ENCODE results near the gene CD2. TPM values are rescaled to one million over a fixed set of nuclear protein-coding genes. Genes with fewer than 3 reads are reported as not detected.

Gene CD2
- total and polyA plus RNA-seq, 2 donors (not counting 3 experiments of a cell fraction or from before 2014, with no cell fraction given), result not detected

GRCh38 chr1:116805398-116805797, 51.2 kb downstream of the CD2 start:
- Histone ChIP-seq H3K79me2 (ENCODE audit: control insufficient read depth, insufficient read depth, low read length) (no peaks in the 10 kb centered on the region), H3K4me2 (ENCODE audit: insufficient read depth, low read length) (no peak overlapping the region), H3K27ac (ENCODE audit: insufficient read depth, low read depth, low read length) (no peak overlapping the region), H3K27me3 (ENCODE audit: control insufficient read depth in 2 of 2, insufficient read depth in 2 of 2, low read length in 2 of 2) (peaks cover 3 to 8% of the 10 kb centered on the region in 2 experiments), H4K20me1 (replicated peaks; ENCODE audit: control insufficient read depth, extremely low read depth, insufficient read depth, low read length) (no peaks in the 10 kb centered on the region), H3K4me1 (ENCODE audit: control insufficient read depth, extremely low read depth, insufficient read depth, low read length) (no peaks in the 10 kb centered on the region), H3K9me1 (replicated peaks; ENCODE audit: control insufficient read depth, extremely low read depth, insufficient read depth, low read length) (no peaks in the 10 kb centered on the region), H2AFZ (ENCODE audit: low read depth, low read length) (no peak overlapping the region), H3K36me3 (ENCODE audit: control insufficient read depth in 2 of 2, extremely low read depth in 1 of 2, insufficient read depth in 2 of 2, low read length in 2 of 2) (no peaks in the 10 kb centered on the region), H3K9ac (replicated peaks; ENCODE audit: extremely low read depth, insufficient read depth, low read length) (no peak overlapping the region), H3K9me3 (replicated peaks; ENCODE audit: control insufficient read depth, insufficient read depth, low read length) (no peaks in the 10 kb centered on the region), H3K4me3 (replicated peaks in 1 of 3; ENCODE audit: insufficient read depth in 1 of 3, low read depth in 1 of 3, low read length in 3 of 3) (no peak overlapping the region)
- intact Hi-C loops (cut with micrococcal nuclease) (no loop called here), dilution Hi-C loops (cut with MboI; ENCODE audit: extremely low pct_ligation_motif_present, low sequenced_read_pairs) (no loop called here)
- no peak for DNase-seq (ENCODE audit: low read depth, low spot score)
- no TSS peak for BruUV-seq (replicated peaks)
- FAIRE-seq, result no peak
- ChIA-PET CTCF (no interaction called here), POLR2A (no interaction called here)
- no peak for TF ChIP-seq POLR2A (IDR thresholded peaks at IDR 0.05; ENCODE audit: low read depth, low read length)
- no peak for TF ChIP-seq MYC (IDR thresholded peaks at IDR 0.05; ENCODE audit: low read depth, low read length)
- no peak for TF ChIP-seq MAX (IDR thresholded peaks at IDR 0.05; ENCODE audit: insufficient read depth, insufficient read length)
- no peak for TF ChIP-seq GATA2 (IDR thresholded peaks at IDR 0.05; ENCODE audit: insufficient read depth, insufficient read length, low read depth, low read length)
- TF ChIP-seq JUN (IDR thresholded peaks at IDR 0.05; ENCODE audit: borderline replicate concordance, insufficient read depth, insufficient read length, low read depth), result no peak
- TF ChIP-seq CTCF (IDR thresholded peaks at IDR 0.05; ENCODE audit: extremely low read depth in 1 of 2, insufficient read depth in 1 of 2, low read depth in 1 of 2, low read length in 2 of 2), result no peak
- no peak for TF ChIP-seq EZH2 (IDR thresholded peaks at IDR 0.05; ENCODE audit: borderline replicate concordance, low read depth, low read length, severe bottlenecking)
- no peak for TF ChIP-seq POLR2AphosphoS5 (IDR thresholded peaks at IDR 0.05; ENCODE audit: insufficient read depth, low read depth, low read length)
- no peak for TF ChIP-seq FOS (IDR thresholded peaks at IDR 0.05; ENCODE audit: borderline replicate concordance, insufficient read depth, low read length)
